T-helper 1 cell treated with Interleukin-12 subunit alpha and Interleukin-12 subunit beta and Interleukin-4 antibody, amounts not matched to agents 30 ng/mL and 1 ng/mL, for 36 hours (primary cell): ENCODE results near the gene MBNL1. TPM values are rescaled to one million over a fixed set of nuclear protein-coding genes. Genes with fewer than 3 reads are reported as not detected.

Source experiments
- intact Hi-C: fragments of 100-400 bp; cut with micrococcal nuclease; formaldehyde crosslinking; loops from one replicate; pipeline ENCODE4 v1.15.1; 2024
- total RNA-seq: library from RNA; stranded (reverse); gene quantifications from 2 replicates; pipeline ENCODE4 v1.2.3, GENCODE V29; 2022

MBNL1 gene
- total RNA-seq, 1 donor from 2014 or later, result 485 TPM

- intact Hi-C loops, result no loop called here
Measured at GRCh38 chr3:152513301-152513960, 244.7 kb downstream of the MBNL1 start.
